BJ (cell line): Measurements from ENCODE around the gene SPATS1. TPM values are rescaled to one million over a fixed set of nuclear protein-coding genes. Genes with fewer than 3 reads are reported as not detected.
"Not testable (repeated sequence)": the region's sequence is repeated elsewhere in the genome, so short reads cannot be mapped to it uniquely, and the experiment has no call there.

ENCODE experiments used
- CTCF ChIA-PET: fragments of 350-600 bp; formaldehyde crosslinking; extraction: SDS; loops from one replicate; lab custom pipeline; 2021; ENCODE audit warnings: antibody characterized with exemption, inconsistent platforms; lab: Yijun Ruan, JAX
- POLR2A ChIA-PET: fragments of 300-600 bp; sonication (Branson Sonifier 250); formaldehyde crosslinking; extraction: SDS; loops from one replicate; lab custom pipeline; 2021; ENCODE audit warnings: antibody characterized with exemption; lab: Charles Lee
- DNase-seq: peaks from one replicate; pipeline ENCODE4 v3.0.0-alpha.2; 2011; ENCODE audit warnings: low read depth
- H3K27me3 ChIP-seq: 2 replicates; pipeline ENCODE4 v1.6.0; 2011; ENCODE audit warnings: low read length; ENCODE audit not compliant: control insufficient read depth, insufficient read depth
- H3K36me3 ChIP-seq: 2 replicates; pipeline ENCODE4 v1.5.1; 2011; ENCODE audit warnings: low read length; ENCODE audit not compliant: control insufficient read depth, insufficient read depth
- H3K4me3 ChIP-seq: 2 replicates; pipeline ENCODE4 v1.5.1; 2011; ENCODE audit warnings: low read depth, mild to moderate bottlenecking, control low read depth, low read length
- CTCF ChIP-seq: IDR thresholded peaks from 2 replicates; pipeline ENCODE4 v1.5.1; 2011; ENCODE audit warnings: low read depth, mild to moderate bottlenecking, control low read depth, inconsistent platforms, low read length, moderate library complexity; ENCODE audit not compliant: insufficient read depth
- polyA plus RNA-seq: library from polyadenylated mRNA; depleted of rRNA; stranded (reverse); fragments of >200 nt; gene quantifications from 2 replicates; pipeline ENCODE4 v1.2.3, GENCODE V29; 2011

SPATS1 gene
- polyA plus RNA-seq, 1 experiment = not detected

DNA sequence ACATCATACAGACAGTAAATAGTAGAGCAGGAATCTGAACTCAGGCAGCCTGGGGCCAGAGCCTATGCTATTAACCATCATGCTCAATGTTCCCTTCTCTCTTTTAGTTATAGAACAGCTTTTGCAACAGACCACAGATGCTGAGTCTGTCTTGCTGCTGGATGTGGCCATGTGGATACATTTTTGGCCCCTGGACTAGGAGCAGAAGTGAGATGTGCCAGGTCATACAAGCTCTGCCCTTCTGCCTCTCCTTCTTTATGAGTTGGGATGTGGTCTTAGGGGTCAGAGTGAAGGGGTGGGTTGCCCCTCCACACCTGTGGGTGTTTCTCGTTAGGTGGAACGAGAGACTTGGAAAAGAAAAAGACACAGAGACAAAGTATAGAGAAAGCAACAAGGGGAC lies 14.7 kb upstream of the SPATS1 start:
- Histone ChIP-seq H3K4me3 (no peak overlapping the region), H3K36me3 (no peaks in the 10 kb centered on the region), H3K27me3 (peaks cover 11% of the 10 kb centered on the region)
- ChIA-PET POLR2A (no interaction called here), CTCF (interaction anchor here (0.9 to 5.5 kb wide), 3 partner anchors 10 to 58 kb away, joined by 3 to 30 read pairs (median 6); partner anchors contain the start of gene AARS2)
- no peak for DNase-seq
- TF ChIP-seq CTCF = no peak

DNA sequence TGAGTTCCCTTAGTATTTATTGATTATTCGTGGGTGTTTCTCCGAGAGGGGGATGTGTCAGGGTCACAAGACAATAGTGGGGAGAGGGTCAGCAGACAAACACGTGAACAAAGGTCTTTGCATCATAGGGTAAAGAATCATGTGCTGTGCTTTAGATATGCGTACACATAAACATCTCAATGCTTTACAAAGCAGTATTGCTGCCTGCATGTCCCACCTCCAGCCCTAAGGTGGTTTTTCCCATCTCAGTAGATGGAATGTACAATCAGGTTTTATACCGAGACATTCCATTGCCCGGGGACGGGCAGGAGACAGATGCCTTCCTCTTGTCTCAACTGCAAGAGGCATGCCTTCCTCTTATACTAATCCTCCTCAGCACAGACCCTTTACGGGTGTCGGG lies 14.2 kb upstream of the SPATS1 start:
- CTCF ChIA-PET = interaction anchor here (0.9 kb wide), 1 partner anchor 59 kb away, joined by 3 read pairs; no protein-coding TSS in a partner anchor
- H3K4me3 ChIP-seq, DNase-seq, H3K36me3 ChIP-seq, POLR2A ChIA-PET: not testable (repeated sequence)
- peaks cover 11% of the 10 kb centered on the region for H3K27me3 ChIP-seq

GRCh38 chr6:44329858-44330257 lies 12.6 kb upstream of the SPATS1 start:
- H3K36me3 ChIP-seq = no peaks in the 10 kb centered on the region
- ChIA-PET CTCF (interaction anchor here (0.9 to 1.7 kb wide), 3 partner anchors 8 to 62 kb away, joined by 3 to 8 read pairs (median 4); partner anchors contain the start of gene AARS2), POLR2A (no interaction called here)
- TF ChIP-seq CTCF = no peak
- DNase-seq = no peak
- H3K4me3 ChIP-seq = no peak overlapping the region
- peaks cover 14% of the 10 kb centered on the region for H3K27me3 ChIP-seq

- no peak for TF ChIP-seq CTCF
- CTCF ChIA-PET = interaction anchor here (0.8 to 10.4 kb wide), 4 partner anchors 9 to 64 kb away, joined by 3 to 138 read pairs (median 6); partner anchors contain the start of genes AARS2, NFKBIE, SPATS1 and TMEM151B
- Histone ChIP-seq H3K27me3 (peaks cover 12% of the 10 kb centered on the region), H3K36me3 (no peaks in the 10 kb centered on the region), H3K4me3 (no peak overlapping the region)
- no peak for DNase-seq
- POLR2A ChIA-PET = interaction anchor here (0.6 kb wide), 1 partner anchor 152 kb away, joined by 3 read pairs; no protein-coding TSS in a partner anchor
Observed at GRCh38 chr6:44332585-44332984, 9.9 kb upstream of the SPATS1 start.

DNA sequence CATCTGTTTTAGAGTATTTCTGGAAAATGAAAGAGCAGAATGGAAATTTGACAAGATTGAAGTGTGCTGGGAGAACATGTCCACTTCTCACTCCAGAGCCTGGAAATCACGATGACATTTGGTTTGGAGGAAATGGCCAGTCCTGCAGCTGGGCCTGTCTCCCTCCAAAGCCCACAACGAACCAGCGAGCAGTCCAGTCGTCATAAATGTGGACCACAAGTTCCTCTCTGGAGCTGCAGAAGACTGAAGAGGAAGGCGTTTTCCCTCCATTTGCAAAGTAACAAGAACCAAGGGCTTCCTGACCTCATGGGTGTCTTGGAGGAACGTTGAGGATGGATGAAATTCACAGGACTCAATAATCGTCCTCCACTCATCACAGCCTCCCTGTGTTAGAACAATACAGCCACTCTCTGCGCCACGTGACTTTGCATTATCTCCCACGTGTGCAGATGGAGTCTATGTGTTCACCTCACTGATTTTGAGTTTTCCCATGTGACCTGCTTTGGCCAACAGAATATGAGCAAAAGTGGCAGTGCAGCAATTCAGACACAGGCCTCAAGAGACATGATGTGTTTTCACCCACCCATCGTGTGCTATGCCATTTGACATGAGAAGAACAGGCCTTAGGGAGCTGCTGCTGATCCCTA lies 9.1 kb upstream of the SPATS1 start:
- no peaks in the 10 kb centered on the region for H3K36me3 ChIP-seq
- POLR2A ChIA-PET = interaction anchor here (0.6 kb wide), 1 partner anchor 153 kb away, joined by 3 read pairs; no protein-coding TSS in a partner anchor
- CTCF ChIA-PET = interaction anchor here (0.6 to 10.4 kb wide), 4 partner anchors 9 to 65 kb away, joined by 3 to 138 read pairs (median 5); partner anchors contain the start of genes NFKBIE, SPATS1 and TMEM151B
- no peak overlapping the region for H3K4me3 ChIP-seq
- no peak for TF ChIP-seq CTCF
- no peak for DNase-seq
- H3K27me3 ChIP-seq = peaks cover 11% of the 10 kb centered on the region
